AG20443 (cell line): ENCODE measurements around the gene ADARB2.

ENCODE experiments used
- DNase-seq: peaks from one replicate; pipeline ENCODE4 v3.0.0; 2012; ENCODE audit warnings: low spot score, mixed read lengths

ADARB2 gene

DNA sequence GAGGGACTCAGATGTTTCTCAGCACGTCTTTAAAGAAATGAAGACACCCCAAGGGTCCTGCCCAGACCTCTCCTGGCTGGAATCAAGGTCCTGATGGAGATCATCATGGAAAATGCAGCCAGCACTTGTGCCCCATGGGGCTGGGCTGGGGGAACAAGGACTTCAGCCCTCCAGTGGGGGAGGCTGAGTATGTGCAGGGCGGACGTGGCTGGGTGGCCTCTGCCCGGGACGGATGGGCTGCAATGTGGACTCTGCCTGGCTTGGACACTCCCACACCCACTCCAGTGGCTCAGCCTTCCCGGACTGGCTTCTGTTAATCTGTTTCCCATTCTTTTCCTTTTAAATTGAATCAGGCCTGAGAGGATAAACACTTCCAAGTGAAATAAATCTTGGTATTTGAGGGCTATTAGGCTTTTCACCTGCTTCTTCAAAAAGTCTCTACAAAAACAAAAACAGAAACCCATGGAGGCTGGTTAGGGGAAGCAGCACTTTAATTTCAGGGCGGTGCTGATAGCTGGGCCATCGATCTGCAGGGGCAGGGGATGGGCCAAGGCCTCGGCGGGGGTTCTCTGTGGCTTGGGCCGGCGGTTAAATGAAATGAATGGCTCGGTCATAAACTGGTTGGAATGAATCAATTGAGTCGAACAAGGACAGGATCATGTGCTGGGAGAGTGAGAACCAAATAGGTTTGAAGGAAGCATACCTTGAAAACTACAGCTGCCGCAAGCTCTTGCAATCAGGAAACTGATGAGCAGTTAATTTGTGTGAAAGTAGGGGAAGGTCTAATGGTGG lies 51.4 kb downstream of the ADARB2 start:
- no peak for DNase-seq

DNA sequence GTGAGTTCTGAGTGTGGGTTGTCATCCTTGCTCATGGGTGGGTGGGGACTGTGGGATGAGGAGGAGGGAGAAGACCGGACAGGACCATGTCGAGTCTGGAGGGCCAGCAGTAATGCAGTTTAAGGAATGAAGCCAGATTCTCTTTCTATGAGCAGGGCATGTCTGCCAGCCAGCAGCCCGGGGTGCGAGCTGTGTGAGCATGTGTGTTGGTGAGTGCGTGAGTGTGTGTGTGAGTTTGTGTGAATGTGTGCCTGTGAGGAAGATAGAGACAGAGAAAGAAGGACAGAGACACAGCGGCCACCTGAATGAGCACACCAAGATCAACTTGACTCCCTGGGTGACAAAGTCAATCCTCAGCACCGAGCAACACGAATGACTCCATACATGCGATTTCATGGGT lies 52.3 kb downstream of the ADARB2 start:
- no peak for DNase-seq

DNA sequence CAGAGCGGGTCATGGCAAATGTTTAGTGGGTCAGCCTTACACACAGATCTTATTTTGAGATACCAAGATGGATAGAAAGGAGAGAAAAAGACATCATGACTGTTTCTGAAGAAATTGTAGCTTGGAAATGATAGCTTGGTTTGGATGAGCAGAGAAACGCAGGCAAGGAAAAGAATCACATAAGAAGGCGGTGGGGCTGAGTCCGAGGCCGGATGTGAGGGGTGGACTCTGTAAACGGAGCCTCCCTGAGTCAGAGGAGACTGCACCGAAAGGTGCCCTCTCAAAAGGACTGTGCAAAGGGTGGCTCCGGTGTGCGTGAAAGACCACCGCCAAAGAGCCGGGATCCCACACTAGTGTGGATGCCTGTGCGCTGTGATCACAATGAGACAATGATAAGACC lies 53.7 kb downstream of the ADARB2 start:
- no peak for DNase-seq

DNA sequence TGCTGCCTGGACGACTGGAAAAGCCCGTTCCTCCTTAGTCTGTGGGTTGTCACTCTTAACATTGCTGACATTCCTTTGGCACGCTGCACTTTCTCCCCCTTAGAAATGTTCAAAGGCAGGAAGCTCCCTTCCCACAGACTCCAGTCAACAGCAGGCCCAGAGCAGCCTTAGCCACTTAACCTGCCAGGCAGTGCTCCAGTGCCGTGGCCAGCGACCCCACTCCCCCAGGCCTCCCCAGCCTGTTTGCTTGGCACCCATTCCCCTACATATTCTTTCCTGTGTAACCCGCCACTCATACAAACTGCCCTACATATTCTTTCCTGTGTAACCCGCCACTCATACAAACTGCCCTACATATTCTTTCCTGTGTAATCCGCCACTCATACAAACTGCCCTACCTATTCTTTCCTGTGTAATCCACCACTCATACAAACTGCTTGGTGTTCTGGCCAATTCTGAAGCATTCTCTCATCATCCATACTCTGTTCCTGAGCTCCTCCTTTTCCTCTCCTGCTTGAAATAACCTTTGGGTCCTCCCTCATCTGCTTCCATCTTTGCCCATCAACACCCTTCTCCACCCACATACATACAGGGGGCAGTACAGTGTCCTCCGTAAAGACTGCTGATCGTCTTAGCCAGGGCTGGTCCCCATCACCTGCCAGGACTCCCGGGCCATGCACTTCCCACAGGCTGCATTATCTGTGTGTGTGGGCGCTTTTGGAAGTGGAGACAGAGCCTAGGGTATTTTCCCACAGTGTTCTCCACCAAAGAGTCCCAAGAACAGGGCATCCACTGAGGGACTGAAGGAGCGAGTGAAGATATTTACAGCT lies 57.3 kb downstream of the ADARB2 start:
- no peak for DNase-seq

DNA sequence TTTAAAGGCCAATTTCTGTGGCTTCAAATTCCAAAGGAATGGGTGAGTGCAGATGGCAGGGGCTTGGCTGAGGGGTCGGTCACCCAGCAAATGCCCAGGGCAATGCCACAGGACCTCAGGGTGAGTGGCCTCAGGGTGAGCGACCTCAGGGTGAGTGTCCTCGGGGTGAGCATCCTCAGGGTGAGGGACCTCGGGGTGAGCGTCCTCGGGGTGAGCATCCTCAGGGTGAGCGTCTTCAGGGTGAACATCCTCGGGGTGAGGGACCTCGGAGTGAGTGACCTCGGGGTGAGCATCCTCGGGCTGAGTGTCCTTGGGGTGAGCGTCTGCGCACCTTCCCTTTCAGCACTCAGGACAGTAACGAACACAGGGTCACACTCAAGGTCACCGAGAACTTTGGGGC lies 59.2 kb downstream of the ADARB2 start:
- no peak for DNase-seq

DNA sequence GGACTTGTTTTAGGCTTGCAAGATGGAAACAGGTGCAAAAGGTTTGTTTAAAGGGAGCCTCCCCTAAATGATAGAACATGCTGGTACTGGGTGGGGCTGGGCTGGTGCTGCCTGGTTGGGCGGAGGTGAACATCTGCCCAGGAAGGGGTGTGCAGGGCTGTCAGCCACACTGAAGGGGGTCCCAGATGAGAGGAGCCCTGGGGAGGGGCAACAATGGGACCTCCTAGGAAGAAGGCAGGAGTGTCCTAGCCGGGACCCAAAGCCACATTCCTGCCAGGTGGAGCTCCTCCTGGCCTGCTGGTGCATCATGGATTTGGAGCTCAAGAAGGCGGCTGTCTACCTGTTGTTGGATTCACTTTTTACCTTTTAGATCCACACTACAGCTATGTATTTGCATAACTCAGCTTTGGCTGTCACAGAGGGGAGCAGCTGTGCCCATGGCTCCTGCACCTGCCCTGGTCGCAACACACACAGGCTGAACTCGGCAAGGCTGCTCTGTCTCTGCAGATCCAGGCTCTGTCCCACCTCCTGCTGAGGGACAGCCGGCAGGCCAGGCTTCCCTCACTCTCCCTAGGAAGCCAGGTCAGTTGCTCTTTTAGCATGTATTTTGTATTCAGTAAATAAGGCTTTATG lies 59.9 kb downstream of the ADARB2 start:
- DNase-seq: no peak

DNA sequence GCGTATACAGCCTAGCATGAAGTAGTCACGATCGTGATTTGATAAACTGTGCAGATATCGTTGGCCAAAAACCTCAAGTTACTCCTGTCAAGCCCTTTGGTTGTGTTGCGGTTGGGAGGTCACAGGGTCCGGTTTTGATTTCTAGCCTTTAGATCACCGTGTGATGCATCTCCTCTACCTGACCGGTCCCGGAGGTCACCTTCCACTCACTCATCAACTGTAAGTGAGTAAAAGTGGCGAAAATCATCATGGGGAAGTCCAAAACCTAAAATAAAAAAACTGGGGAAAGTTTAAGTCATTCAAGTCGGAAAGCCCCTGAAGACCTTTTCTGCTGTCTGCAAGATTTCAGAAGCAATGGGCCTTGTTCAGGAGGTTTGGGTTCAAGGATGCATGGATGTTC lies 62.8 kb downstream of the ADARB2 start:
- no peak for DNase-seq

DNA sequence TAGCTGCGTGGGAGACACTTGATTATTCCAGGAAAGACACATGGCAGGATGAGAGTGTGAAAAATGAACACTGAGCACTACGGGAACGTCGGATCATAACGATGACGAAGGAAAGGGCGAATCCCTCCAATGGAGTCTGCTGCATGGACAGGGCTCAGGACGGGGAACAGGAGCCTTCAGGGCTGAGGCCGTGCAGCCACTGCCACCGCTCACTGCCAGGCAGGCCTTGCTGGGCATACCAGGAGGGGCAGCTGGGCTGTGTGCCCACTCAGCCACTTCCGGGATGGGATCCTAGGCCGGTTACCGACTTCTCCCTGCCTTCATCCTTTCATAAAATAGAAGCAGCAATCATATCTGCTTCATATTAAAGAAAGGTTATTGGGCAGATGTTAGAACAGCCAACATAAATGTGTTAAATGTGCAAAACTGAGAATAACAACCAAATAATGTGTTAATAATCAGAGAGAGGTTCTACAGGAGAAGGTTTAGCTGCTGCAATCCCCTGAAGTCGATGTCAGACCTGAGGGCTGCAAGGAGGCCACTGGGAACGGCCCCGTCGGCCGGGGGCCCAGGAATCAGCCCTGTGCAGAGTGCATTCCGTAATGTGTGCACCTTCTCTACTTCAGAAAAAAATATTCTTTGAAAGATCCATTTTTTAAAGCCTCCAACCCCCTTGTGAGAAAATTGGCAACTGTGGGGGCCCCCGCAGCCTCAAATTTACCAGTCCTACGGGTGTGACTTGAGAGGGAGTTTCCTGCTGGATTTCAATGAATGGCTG lies 63.6 kb downstream of the ADARB2 start:
- DNase-seq: no peak

DNA sequence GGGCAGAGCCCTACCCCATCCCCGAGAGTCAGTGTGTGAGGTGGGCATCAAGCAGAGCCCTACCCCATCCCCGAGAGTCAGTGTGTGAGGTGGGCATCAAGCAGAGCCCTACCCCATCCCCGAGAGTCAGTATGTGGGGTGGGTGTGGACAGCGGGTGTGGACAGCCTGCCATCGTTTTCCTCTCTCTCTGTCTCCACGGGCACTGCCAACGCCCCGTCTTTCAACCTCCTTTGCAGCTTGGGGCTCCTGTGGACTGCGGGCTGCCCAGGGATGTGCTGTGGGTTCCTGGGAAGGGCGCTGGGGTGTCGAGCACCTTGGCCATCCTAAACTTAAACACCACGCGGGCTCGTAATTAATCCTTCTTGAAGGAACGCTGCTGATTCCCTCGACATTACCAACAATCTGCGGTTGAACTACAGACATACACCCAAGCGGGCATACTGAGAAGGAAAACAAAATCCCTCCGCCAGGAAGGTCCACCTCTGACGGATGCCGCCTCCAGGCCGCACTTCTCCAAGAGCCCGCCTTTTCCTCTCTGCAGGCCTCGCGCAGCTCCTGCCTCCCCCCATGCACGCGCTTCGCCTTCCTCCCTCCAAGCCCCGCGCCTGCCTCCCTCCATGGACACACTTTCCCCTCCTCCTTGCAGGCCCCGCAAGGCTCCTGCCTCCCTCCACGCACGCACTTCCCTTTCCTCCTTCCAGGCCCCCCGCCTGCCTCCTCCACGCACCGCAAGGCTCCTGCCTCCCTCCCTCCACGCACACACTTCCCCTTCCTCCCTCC lies 65.1 kb downstream of the ADARB2 start:
- DNase-seq: no peak

DNA sequence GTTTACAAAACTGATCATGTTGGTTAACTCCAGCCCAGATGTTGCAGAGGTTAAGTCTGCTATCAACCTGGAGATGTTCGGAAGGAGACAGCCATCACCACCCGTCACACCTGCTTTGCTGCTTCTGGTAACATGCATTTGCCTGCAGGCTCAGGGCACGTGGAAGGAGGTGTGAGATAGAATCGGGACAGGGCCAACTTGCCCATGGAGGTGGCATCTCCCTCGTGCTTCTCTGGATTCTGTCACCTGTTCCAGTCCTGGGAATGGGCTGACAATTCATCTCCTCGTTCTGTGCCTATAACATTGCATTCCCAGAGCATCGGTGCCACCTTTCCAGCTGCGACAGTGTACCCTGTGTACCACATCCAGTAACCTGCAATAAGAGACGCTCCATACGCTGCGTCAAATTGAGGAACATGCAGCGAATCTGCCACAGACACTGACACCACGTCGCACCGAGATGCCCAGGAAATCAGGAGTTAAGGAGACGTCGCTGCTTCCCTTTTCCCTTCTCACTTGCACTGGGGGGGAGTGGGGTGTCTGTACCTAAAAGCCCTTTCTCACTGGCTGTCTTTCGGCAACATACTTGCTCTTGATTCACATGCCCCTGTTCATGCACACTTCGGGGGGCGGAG lies 65.8 kb downstream of the ADARB2 start:
- DNase-seq: no peak

DNA sequence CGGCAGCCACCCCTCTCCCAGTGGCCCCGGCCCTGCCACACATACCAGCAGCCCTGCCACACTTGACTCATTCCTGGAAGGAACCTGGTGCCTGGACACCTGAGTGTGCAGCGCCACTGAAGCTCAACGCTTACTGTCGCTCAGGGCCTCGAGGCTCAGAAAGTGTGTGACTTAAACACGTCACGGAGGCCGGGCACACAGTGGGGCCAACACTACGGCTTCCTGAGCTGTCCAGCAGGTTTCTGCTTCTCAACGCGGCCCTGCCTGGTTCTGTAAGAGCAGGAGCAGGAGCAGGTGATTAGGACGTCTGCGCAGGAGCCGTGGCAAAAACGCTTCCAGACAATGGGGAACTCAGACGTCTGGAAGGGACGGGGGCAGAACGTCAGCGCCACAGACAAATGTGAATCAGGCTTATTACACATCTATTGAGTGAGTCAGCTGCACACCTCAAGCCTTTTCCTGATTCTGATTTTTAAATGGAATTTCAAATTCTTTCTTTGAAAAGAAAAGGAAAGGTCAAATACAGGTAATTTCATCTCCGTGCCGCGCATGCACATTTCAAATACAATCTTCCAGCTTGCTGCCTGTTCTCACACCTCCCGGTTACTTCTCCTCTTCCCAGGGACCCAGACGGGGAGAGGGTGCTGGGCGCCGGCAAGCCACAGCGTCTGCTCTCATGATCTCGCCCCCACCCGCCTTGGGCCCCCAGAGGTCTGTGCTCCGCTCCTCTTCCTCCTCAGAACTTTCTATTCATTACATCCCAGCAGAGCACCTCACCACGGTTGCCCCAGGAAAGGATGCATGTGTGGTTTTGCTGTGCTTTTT lies 66.6 kb downstream of the ADARB2 start:
- DNase-seq: no peak

DNA sequence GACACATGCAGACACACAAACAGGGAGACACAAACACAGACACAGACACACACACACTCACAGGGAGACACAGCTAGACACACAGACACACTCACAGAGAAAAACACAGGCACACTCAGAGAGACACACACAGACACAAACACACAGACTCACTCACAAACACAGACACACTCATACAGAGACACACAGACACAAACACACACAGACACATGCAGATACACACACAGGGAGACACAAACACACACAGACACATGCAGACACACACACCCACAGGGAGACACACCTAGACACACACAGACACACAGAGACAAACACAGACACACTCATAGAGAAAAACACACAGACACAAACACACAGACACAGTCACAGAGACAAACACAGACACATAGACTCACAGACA lies 67.9 kb downstream of the ADARB2 start:
- DNase-seq: no peak

DNA sequence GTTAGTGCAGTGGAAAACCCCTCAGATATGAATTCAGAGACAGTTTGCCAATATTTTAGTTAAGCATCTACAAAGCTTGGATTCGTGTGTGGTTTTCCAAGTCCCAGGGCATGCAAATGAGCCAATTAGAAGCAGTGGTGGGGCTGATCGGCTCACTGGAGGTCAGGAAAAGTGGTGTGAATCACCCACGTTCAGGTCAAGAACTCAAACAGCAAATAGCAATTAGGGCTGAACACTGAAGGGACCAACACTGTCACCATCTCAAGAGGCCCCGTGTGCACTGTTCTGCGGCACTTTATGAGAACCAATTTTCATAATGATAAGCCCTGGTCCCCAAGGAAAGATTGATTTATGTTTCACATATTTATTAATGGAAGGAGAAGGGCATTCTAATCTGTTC lies 68.9 kb downstream of the ADARB2 start:
- no peak for DNase-seq

DNA sequence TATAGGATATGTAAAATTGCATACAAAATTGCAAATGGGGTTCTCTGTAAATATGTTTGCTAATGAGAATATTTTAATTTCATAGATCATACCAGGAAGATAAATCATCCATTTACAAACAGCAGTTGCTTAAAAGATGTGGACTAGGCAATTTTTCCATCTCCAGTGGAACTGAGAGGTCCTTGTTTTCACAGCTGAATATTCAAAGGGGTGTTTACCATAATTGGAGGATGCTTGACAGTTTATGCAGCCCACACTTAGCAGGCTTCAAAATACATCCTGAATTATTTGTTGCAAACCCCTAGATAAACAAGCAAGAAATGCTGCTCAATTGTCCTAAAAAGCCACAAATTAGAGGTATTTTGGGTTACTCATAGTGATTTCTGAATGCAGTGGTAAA lies 69.9 kb downstream of the ADARB2 start:
- DNase-seq: no peak

DNA sequence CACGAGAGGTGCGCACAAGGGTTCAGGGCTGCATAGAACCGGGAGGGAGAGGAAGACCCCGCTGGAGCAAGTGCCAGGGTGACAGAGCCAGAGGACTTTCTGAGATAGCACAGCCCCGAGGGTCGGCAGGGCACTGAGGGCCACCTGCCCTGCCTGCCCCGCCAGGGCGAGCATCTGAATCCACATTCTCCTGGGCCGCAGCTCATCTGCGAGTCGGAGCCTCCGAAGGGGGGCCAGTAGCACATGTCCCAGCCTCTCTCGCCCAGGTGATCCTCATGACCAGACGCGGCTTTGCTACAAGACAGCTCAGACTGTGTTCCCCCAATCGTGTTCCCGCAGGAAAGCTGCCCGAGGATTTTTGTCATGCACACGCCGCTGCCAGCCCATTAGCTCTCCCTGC lies 71.2 kb downstream of the ADARB2 start:
- DNase-seq: no peak

DNA sequence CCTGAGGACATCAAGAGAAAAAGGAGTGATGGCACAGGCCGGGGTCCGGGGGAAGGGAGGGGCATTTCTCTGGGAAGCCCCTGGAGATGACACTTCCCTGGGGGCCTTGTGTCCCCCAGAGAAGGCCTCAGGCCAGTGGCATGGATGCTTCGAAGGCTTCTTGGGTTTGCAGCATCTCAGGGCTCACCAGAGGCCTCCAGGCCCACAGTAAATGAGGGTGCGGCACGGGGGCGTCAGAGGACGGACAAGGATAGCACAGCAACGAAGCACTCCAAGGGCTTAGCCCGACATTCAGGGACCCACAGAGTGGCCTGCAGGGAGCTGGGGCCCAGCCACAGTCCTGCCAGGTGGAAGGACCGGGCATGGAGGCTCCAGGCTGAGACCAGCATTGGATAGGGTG lies 71.6 kb downstream of the ADARB2 start:
- no peak for DNase-seq

DNA sequence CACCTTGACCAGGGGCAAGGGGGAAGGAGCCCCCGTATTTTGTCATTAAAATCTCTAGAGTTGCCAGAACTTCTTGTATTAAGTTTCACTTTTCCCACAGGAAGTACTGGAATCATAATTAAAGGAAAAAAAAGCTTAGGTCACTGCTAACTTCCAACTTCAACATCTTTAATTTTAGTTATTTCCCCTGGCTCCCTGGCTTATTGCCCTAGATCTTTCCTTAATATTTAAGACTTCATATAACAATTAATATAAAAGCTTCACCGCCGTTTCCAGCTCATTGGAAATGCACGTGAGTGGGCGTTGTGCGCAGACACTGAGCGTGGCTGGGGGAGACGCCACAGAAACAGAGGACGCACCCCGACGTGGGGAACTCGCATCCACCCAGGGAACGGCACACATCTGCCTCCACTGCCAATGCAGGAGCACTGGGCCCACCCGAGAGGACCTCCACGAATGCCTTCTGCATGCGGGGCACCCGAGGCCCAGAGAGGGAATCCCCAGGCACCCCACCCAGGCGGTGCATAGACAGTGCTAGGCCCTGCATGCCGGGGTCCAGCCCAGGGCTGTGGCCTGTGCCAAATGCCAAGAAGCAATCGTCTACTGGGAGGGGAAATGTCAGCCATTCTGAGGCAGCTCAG lies 72.2 kb downstream of the ADARB2 start:
- DNase-seq: no peak

DNA sequence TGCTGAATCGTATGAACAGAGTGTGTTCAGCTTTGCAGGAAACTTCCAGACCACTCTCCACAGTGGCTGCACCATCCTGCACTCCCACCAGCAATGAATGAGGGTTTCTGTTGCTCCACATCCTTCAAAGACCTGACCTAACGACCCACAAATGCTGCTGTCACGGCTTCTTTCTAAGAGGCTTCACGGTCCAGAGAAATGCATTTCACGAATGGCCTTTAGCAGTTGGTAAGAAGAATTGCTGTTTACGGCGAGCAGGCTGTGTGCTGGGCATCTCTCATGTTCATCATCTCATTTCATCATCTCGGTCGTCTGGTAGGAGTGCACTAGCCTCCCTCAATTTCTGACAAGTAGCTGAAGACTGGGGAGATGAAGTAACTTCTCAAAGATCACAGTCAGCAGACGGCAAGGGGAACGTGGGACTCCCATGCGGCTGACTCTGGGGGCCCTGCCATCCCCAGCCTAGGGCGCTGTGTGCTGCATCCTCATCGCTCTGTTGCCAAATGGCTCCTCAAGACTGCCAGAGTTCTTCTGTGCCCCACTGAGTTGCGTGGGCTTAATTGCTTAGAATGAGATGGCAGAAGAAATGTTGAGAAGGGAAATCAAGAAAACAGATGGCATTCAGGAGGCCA lies 72.9 kb downstream of the ADARB2 start:
- DNase-seq: no peak

DNA sequence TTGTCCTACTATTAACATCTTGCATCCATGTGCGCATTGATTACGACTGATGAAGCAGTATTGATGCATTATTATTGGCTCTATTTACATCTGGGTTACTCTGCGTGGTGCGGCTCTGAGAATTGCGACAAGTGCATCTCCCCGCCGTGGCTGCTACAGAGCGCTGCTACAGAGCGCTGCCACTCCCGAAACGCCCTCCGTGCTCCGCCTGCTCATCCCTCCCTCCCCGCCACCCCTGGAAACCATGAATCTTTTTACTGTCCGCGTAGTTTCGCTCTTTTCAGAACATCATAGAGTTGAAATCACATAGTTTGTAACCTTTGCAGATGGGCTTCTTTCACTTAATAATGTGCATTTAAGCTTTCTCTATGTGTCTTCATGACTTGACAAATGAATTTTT lies 74.1 kb downstream of the ADARB2 start:
- DNase-seq: no peak
